CD4-positive, alpha-beta T cell (primary cell): ENCODE measurements around the gene ACSL3. TPM values are rescaled to one million over a fixed set of nuclear protein-coding genes. Genes with fewer than 3 reads are reported as not detected.

Experiments
- ATAC-seq: fragments of 200-7000 bp; cut with Tn5 transposase; one replicate; pipeline ENCODE4 v1.10.0; 2022; ENCODE audit warnings: mild to moderate bottlenecking; ENCODE audit not compliant: poor library complexity
- CTCF ChIA-PET: fragments of 350-600 bp; sonication (Branson Sonifier 250); formaldehyde crosslinking; loops from one replicate; lab custom pipeline; 2021; ENCODE audit warnings: antibody characterized with exemption, inconsistent platforms; lab: Charles Lee
- POLR2A ChIA-PET: fragments of 350-600 bp; sonication (Branson Sonifier 250); formaldehyde crosslinking; loops from one replicate; lab custom pipeline; 2021; ENCODE audit warnings: antibody characterized with exemption, inconsistent platforms; lab: Charles Lee
- DNase-seq, 14 experiments: peaks; one replicate each; pipeline ENCODE4 v3.0.0-alpha.2; 2013 to 2020; ENCODE audit warnings: mixed read lengths in 2 of 14
- H3K27ac ChIP-seq, 2 donors: one replicate each; pipeline versions ENCODE4 v1.5.1 to v1.7.0; 2013; ENCODE audit warnings: low read length in 2 of 2, low read depth in 1 of 2, mild to moderate bottlenecking in 1 of 2
- H3K27me3 ChIP-seq, 2 experiments: 1 replicate in 1 of 2; 2 replicates in 1 of 2; pipeline versions ENCODE4 v1.6.1 to v1.7.0; 2013; ENCODE audit warnings: low read length in 2 of 2, control low read depth in 1 of 2, mild to moderate bottlenecking in 1 of 2, moderate library complexity in 1 of 2; ENCODE audit not compliant: insufficient read depth in 2 of 2, control insufficient read depth in 1 of 2
- H3K36me3 ChIP-seq: one replicate; pipeline ENCODE4 v1.6.1; 2013; ENCODE audit warnings: low read length, control low read depth; ENCODE audit not compliant: insufficient read depth
- H3K4me1 ChIP-seq: one replicate; pipeline ENCODE4 v1.6.1; 2013; ENCODE audit warnings: low read length, control low read depth; ENCODE audit not compliant: insufficient read depth
- H3K4me3 ChIP-seq: one replicate; pipeline ENCODE4 v1.5.1; 2013; ENCODE audit warnings: mild to moderate bottlenecking, low read length, moderate library complexity
- H3K9me3 ChIP-seq, 2 experiments: 1 replicate in 1 of 2; 2 replicates in 1 of 2; pipeline versions ENCODE4 v1.6.1 to v1.7.0; 2013; ENCODE audit warnings: low read length in 2 of 2, mild to moderate bottlenecking in 2 of 2, control low read depth in 1 of 2, moderate library complexity in 1 of 2; ENCODE audit not compliant: control insufficient read depth in 1 of 2, insufficient read depth in 1 of 2
- H3K27ac Mint-ChIP-seq: one replicate; pipeline ENCODE4 v1.8.0; 2020; ENCODE audit warnings: mixed read lengths
- H3K27me3 Mint-ChIP-seq: one replicate; pipeline ENCODE4 v1.8.0; 2021; ENCODE audit warnings: mixed read lengths
- H3K36me3 Mint-ChIP-seq: one replicate; pipeline ENCODE4 v1.8.0; 2021; ENCODE audit warnings: low read depth, mixed read lengths
- H3K4me1 Mint-ChIP-seq: one replicate; pipeline ENCODE4 v1.8.0; 2021; ENCODE audit warnings: low read depth, mixed read lengths
- H3K4me3 Mint-ChIP-seq: one replicate; pipeline ENCODE4 v1.8.0; 2020; ENCODE audit warnings: mild to moderate bottlenecking, mixed read lengths
- H3K9me3 Mint-ChIP-seq: one replicate; pipeline ENCODE4 v1.8.0; 2020; ENCODE audit warnings: mixed read lengths
- intact Hi-C, 2 experiments: fragments of 100-400 bp; cut with DNase I in 1 of 2; cut with micrococcal nuclease in 1 of 2; formaldehyde crosslinking; loops; one replicate each; pipeline versions ENCODE4 v1.15.1 to v1.9.0; 2023 to 2025; cut with DNase I, micrococcal nuclease
- total RNA-seq, 174 experiments: library from RNA in 2 of 174; stranded (reverse) in 2 of 174; gene quantifications; one replicate each; pipeline ENCODE4 v1.2.3 and lab custom pipeline; 2021 to 2026
- TF ChIP-seq, protein P1 (sequence below): fragments of 200-600 bp; IDR thresholded peaks from one replicate; pipeline ENCODE4 v1.8.0; 2022; ENCODE audit warnings: antibody characterized with exemption, mild to moderate bottlenecking

The ACSL3 gene
- total RNA-seq, 2 experiments from 2014 or later = 65.5 to 66.6 TPM

DNA sequence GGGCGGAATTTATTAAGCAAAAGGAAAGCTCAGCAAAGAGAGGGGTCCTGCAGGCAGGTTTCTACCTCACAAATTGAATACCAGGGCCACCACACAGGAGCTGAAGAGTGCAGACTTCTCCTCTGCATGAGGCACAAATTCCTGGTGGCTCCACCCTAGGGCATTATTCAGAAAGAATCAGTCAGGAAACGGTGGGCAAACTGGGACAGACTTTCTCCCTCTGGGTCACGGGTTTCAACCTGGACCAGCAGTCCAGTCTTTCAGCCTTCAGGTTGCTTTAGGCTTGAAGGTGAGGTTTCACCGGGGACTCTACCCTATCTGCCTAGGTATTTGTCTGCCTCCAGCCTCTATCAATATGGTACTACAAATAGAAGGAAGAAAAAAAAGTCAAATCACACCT is 41.8 kb downstream of the ACSL3 start:
- H3K4me1 ChIP-seq = no peaks in the 10 kb centered on the region
- H3K27ac ChIP-seq = no peak overlapping the region
- CTCF ChIA-PET = interaction anchor here (1.3 kb wide), 1 partner anchor 211 kb away, joined by 6 read pairs; no protein-coding TSS in a partner anchor
- no peaks in the 10 kb centered on the region for H3K27me3 ChIP-seq
- H3K4me1 Mint-ChIP-seq = peaks cover 45% of the 10 kb centered on the region
- no peaks in the 10 kb centered on the region for H3K36me3 ChIP-seq
- TF ChIP-seq, protein P1, sequence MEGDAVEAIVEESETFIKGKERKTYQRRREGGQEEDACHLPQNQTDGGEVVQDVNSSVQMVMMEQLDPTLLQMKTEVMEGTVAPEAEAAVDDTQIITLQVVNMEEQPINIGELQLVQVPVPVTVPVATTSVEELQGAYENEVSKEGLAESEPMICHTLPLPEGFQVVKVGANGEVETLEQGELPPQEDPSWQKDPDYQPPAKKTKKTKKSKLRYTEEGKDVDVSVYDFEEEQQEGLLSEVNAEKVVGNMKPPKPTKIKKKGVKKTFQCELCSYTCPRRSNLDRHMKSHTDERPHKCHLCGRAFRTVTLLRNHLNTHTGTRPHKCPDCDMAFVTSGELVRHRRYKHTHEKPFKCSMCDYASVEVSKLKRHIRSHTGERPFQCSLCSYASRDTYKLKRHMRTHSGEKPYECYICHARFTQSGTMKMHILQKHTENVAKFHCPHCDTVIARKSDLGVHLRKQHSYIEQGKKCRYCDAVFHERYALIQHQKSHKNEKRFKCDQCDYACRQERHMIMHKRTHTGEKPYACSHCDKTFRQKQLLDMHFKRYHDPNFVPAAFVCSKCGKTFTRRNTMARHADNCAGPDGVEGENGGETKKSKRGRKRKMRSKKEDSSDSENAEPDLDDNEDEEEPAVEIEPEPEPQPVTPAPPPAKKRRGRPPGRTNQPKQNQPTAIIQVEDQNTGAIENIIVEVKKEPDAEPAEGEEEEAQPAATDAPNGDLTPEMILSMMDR = no peak
- no peaks in the 10 kb centered on the region for H3K9me3 Mint-ChIP-seq
- no peak for ATAC-seq
- H3K9me3 ChIP-seq = no peaks in the 10 kb centered on the region
- no peaks in the 10 kb centered on the region for H3K27me3 Mint-ChIP-seq
- peak overlapping the region; percentile 13 for H3K27ac Mint-ChIP-seq
- peaks cover 24% of the 10 kb centered on the region for H3K36me3 Mint-ChIP-seq
- no peak for DNase-seq
- intact Hi-C loops = loop anchor here (1.0 to 5.0 kb wide), 4 partner anchors 42 to 212 kb away; partner anchors contain the start of gene ACSL3 (in 1 of the 2)
- H3K4me3 ChIP-seq = no peak overlapping the region
- H3K4me3 Mint-ChIP-seq = no peak overlapping the region
- POLR2A ChIA-PET = no interaction called here

GRCh38 chr2:222903234-222904220 is 42.7 kb downstream of the ACSL3 start:
- H3K27ac ChIP-seq = no peak overlapping the region
- TF ChIP-seq, protein P1 = peak; percentile 69
- peaks cover 32% of the 10 kb centered on the region for H3K36me3 Mint-ChIP-seq
- no peak overlapping the region for H3K4me3 Mint-ChIP-seq
- ChIA-PET POLR2A (no interaction called here), CTCF (interaction anchor here (0.6 to 1.3 kb wide), 4 partner anchors 106 to 212 kb away, joined by 3 to 6 read pairs (median 4); no protein-coding TSS in a partner anchor)
- ATAC-seq = peak; percentile 60
- intact Hi-C loops = loop anchor here (1.0 to 5.0 kb wide), 4 partner anchors 43 to 213 kb away; partner anchors contain the start of gene ACSL3 (in 1 of the 2)
- no peaks in the 10 kb centered on the region for H3K27me3 Mint-ChIP-seq
- no peak overlapping the region for H3K4me3 ChIP-seq
- peak overlapping the region; percentile 13 for H3K27ac Mint-ChIP-seq
- peak in 9 of 14 experiments; percentile 1 to 65 (median 17) for DNase-seq
- no peaks in the 10 kb centered on the region for H3K4me1 ChIP-seq
- no peaks in the 10 kb centered on the region for H3K9me3 ChIP-seq
- no peaks in the 10 kb centered on the region for H3K36me3 ChIP-seq
- no peaks in the 10 kb centered on the region for H3K27me3 ChIP-seq
- H3K9me3 Mint-ChIP-seq = no peaks in the 10 kb centered on the region
- H3K4me1 Mint-ChIP-seq = peaks cover 45% of the 10 kb centered on the region

GRCh38 chr2:222904557-222905258 is 43.9 kb downstream of the ACSL3 start:
- CTCF ChIA-PET = no interaction called here
- H3K27me3 Mint-ChIP-seq = no peaks in the 10 kb centered on the region

More at GRCh38 chr2:222904557-222905258, 43.9 kb downstream of the ACSL3 start:
- Mint-ChIP-seq H3K36me3 (peaks cover 41% of the 10 kb centered on the region), H3K27ac (no peak overlapping the region), H3K4me3 (no peak overlapping the region), H3K4me1 (peaks cover 51% of the 10 kb centered on the region), H3K9me3 (no peaks in the 10 kb centered on the region)
- Histone ChIP-seq H3K36me3 (peaks cover 7% of the 10 kb centered on the region), H3K4me3 (no peak overlapping the region), H3K27ac (no peak overlapping the region), H3K9me3 (no peaks in the 10 kb centered on the region), H3K27me3 (no peaks in the 10 kb centered on the region), H3K4me1 (no peaks in the 10 kb centered on the region)
- POLR2A ChIA-PET = no interaction called here
- ATAC-seq = no peak
- intact Hi-C loops = loop anchor here in 1 of 2 experiments (5.0 kb wide), 1 partner anchor 107 kb away; no protein-coding TSS in a partner anchor
- no peak for DNase-seq
- TF ChIP-seq, protein P1 = no peak
